Activated CD4-positive, alpha-beta T cell treated with anti-CD3 and anti-CD28 coated beads for 36 hours (primary cell): ENCODE measurements around the gene PLCXD3. TPM values are rescaled to one million over a fixed set of nuclear protein-coding genes. Genes with fewer than 3 reads are reported as not detected.

Experiments
- ATAC-seq: fragments of 200-7000 bp; cut with Tn5 transposase; one replicate; pipeline ENCODE4 v1.10.0; 2021; ENCODE audit warnings: mild to moderate bottlenecking, moderate library complexity
- CTCF ChIA-PET: fragments of 350-600 bp; sonication (Branson Sonifier 250); formaldehyde crosslinking; loops from one replicate; lab custom pipeline; 2021; ENCODE audit warnings: antibody characterized with exemption; lab: Charles Lee
- POLR2A ChIA-PET: fragments of 350-600 bp; sonication (Branson Sonifier 250); formaldehyde crosslinking; loops from one replicate; lab custom pipeline; 2021; ENCODE audit warnings: antibody characterized with exemption, inconsistent platforms; lab: Charles Lee
- DNase-seq: peaks from one replicate; pipeline ENCODE4 v3.0.0-alpha.2; 2020
- H3K27ac Mint-ChIP-seq: one replicate; pipeline ENCODE4 v1.8.0; 2021; ENCODE audit warnings: mixed read lengths
- H3K27me3 Mint-ChIP-seq: one replicate; pipeline ENCODE4 v1.8.0; 2021; ENCODE audit warnings: mixed read lengths
- H3K36me3 Mint-ChIP-seq: one replicate; pipeline ENCODE4 v1.8.0; 2021; ENCODE audit warnings: low read depth, mixed read lengths
- H3K4me1 Mint-ChIP-seq: one replicate; pipeline ENCODE4 v1.8.0; 2021; ENCODE audit warnings: mixed read lengths
- H3K4me3 Mint-ChIP-seq: one replicate; pipeline ENCODE4 v1.8.0; 2021; ENCODE audit warnings: mild to moderate bottlenecking, moderate library complexity, mixed read lengths
- H3K9me3 Mint-ChIP-seq: one replicate; pipeline ENCODE4 v1.8.0; 2021; ENCODE audit warnings: low read depth, mixed read lengths
- intact Hi-C, 2 experiments: fragments of 100-400 bp; cut with DNase I in 1 of 2; cut with micrococcal nuclease in 1 of 2; formaldehyde crosslinking; loops; one replicate each; pipeline versions ENCODE4 v1.14.2 to v1.15.1; 2022 to 2024; cut with DNase I, micrococcal nuclease
- total RNA-seq, 2 experiments: library from RNA; stranded (reverse); gene quantifications; one replicate each; pipeline ENCODE4 v1.2.3, GENCODE V29; 2021

Gene PLCXD3, protein sequence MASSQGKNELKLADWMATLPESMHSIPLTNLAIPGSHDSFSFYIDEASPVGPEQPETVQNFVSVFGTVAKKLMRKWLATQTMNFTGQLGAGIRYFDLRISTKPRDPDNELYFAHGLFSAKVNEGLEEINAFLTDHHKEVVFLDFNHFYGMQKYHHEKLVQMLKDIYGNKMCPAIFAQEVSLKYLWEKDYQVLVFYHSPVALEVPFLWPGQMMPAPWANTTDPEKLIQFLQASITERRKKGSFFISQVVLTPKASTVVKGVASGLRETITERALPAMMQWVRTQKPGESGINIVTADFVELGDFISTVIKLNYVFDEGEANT
- total RNA-seq, result not detected

DNA sequence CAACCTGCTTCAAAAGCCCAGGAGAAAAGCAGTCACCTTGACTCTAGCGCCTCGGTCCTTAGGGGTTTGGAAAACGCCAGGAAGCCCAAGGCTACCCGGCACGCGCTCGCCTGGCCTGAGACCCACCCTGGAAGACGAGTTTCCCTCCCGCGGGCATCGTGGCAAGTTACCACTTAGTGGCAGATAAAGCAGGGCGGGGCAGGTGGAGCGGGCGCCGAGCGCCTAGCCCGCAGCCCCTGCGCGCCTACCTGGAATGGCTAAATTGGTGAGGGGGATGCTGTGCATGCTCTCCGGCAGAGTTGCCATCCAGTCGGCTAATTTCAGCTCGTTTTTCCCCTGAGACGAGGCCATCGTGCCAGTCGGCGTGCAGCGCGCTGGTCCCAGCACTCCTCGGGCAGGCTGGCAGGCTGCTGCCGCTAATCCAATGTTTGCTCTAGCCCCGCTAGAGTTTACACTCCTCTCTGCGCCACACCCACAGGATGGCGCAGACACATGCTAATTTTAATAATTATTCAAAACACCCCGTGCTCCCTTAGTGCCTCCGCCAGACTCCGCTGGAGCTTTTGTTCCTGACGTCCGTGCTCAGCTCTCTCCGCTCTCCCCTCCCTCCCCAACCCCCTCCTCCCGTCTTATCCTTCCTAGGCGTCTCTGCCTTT, at the start of gene PLCXD3:
Gene PLCXD3, minus strand, starts transcription at position 426 of the 656 bp plus-strand sequence. Its CDS starts 75 bp downstream, at position 351.
- Mint-ChIP-seq H3K4me3 (no peak within 1 kb of the TSS), H3K4me1 (no peaks in the 10 kb centered on the region), H3K27me3 (peaks cover 30% of the 10 kb centered on the region), H3K9me3 (no peaks in the 10 kb centered on the region), H3K27ac (no peak within 1 kb of the TSS), H3K36me3 (no peaks in the 10 kb centered on the region)
- CTCF ChIA-PET, result no interaction called here
- DNase-seq (no peak), ATAC-seq (no peak)
- intact Hi-C loops, result no loop called here
- POLR2A ChIA-PET, result no interaction called here

DNA sequence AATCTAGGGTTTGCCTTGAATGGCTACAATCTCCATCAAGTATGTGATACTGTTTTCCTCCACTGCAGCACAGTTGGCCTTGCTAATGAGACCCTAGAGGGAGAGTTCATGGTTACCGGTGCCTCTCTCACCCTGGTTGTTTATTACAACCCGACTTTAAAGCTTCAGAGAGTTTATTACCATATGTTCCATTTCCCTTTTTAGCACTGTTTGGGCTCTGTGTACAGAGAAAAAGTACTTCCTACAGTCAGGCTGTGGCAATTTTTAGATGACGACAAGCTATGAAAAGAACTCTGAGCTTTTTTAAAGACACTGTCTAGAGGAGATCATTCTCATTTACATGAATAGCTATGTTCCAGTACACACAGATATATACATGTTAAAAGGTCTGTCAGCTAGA, 48.8 kb upstream of the PLCXD3 start:
- intact Hi-C loops, result no loop called here
- POLR2A ChIA-PET, result interaction anchor here (0.6 kb wide), 1 partner anchor 73 kb away, joined by 3 read pairs; no protein-coding TSS in a partner anchor

DNA sequence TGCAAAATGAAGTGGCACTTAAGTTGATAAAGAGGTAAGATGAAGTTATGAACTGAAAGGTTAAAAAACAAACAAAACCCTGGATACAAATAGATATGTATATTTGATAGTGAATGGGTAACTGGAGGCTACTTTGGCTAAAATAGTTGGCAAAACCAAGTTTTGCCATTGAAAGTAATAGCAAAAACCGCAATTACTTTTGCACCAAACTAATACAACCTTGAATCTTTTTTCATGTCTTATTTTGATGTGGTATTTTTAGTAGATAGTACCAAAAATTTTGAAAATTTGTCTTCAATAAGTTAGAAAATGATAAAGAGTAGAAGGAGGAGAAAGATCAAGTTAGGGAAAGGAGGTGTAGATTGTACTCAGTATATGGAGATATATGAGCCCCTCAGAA, 47.9 kb upstream of the PLCXD3 start:
- intact Hi-C loops, result no loop called here
- DNase-seq (no peak), ATAC-seq (no peak)
- Mint-ChIP-seq H3K27me3 (no peaks in the 10 kb centered on the region), H3K4me3 (no peak overlapping the region), H3K27ac (no peak overlapping the region), H3K9me3 (no peaks in the 10 kb centered on the region), H3K36me3 (no peaks in the 10 kb centered on the region), H3K4me1 (no peaks in the 10 kb centered on the region)
- ChIA-PET POLR2A (no interaction called here), CTCF (no interaction called here)

More for the DNA sequence above, 48.8 kb upstream of the PLCXD3 start:
- Mint-ChIP-seq H3K4me1 (no peaks in the 10 kb centered on the region), H3K36me3 (no peaks in the 10 kb centered on the region), H3K27me3 (no peaks in the 10 kb centered on the region), H3K27ac (no peak overlapping the region), H3K9me3 (no peaks in the 10 kb centered on the region), H3K4me3 (no peak overlapping the region)
- CTCF ChIA-PET, result interaction anchor here (0.7 kb wide), 1 partner anchor 23 kb away, joined by 4 read pairs; no protein-coding TSS in a partner anchor
- DNase-seq, result no peak
- ATAC-seq, result no peak

DNA sequence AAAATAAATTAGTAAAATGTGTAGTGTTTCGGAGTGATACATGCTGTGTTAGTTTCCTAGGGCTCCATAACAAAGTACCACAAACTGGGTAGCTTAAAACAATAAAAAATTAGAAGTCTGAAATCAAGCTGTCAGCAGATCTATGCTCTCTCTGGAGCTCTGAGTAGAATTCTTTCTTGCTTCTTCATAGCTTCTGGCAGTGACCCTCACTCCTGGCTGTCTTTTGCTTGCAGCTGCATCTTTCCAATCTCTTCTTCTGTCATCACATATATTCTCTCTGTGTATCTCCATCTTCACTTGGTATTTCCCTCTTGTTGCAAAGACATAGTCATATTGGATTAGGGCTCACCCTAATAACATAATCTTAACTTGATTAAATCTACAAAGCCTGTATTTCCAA, 37.6 kb upstream of the PLCXD3 start:
- H3K27ac Mint-ChIP-seq, result no peak overlapping the region
- ChIA-PET CTCF (no interaction called here), POLR2A (no interaction called here)
- DNase-seq, result no peak
- H3K36me3 Mint-ChIP-seq, result no peaks in the 10 kb centered on the region
- no peak overlapping the region for H3K4me3 Mint-ChIP-seq
- H3K9me3 Mint-ChIP-seq, result peaks cover 3% of the 10 kb centered on the region
- ATAC-seq, result no peak
- H3K4me1 Mint-ChIP-seq, result no peaks in the 10 kb centered on the region
- intact Hi-C loops, result no loop called here
- no peaks in the 10 kb centered on the region for H3K27me3 Mint-ChIP-seq

DNA sequence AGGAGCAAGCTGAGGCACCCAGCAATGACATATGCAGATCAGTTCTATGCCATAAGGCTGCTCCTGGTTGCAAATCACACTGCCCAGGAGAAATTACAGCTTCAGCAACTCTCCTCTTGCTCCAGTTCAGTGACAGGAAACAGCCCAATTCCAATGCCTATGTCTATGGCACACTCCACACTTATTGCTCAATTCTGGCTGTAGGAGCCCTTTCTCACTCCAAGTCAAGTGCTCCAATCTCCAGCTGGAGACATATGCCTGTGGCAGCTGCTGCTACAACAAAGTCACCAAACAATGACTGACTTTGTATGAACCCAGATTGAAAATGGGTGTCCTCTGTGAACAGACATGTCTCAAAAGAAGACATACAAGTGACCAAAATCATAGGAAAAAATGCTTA, 31.8 kb upstream of the PLCXD3 start:
- H3K36me3 Mint-ChIP-seq, result no peaks in the 10 kb centered on the region
- ChIA-PET POLR2A (no interaction called here), CTCF (no interaction called here)
- H3K4me3 Mint-ChIP-seq, result no peak overlapping the region
- H3K9me3 Mint-ChIP-seq, result peaks cover 4% of the 10 kb centered on the region
- no peaks in the 10 kb centered on the region for H3K4me1 Mint-ChIP-seq
- no peaks in the 10 kb centered on the region for H3K27me3 Mint-ChIP-seq
- no peak overlapping the region for H3K27ac Mint-ChIP-seq
- no peak for ATAC-seq
- intact Hi-C loops, result no loop called here
- no peak for DNase-seq

DNA sequence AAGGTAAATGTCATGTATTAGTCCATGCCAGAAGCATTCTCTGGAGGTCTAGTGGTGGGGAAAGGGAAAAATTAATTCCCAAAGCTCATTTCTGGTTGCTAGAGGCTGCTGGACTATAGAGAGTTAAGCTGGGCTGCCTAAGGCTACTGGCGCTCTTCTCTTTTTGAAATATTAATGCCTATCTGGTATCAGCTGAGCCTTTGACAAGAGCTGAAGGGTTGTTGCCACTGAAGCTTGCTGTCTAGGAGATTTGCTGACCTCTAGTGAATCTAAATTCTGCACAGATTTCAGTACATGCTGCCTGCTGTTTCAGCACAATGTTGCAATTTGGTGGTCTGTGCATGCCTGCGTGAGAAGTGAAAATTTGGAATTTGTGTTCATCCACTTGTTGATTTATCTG, 29.1 kb upstream of the PLCXD3 start:
- intact Hi-C loops, result no loop called here
- CTCF ChIA-PET, result no interaction called here
- H3K27me3 Mint-ChIP-seq, result no peaks in the 10 kb centered on the region
- no peaks in the 10 kb centered on the region for H3K36me3 Mint-ChIP-seq
- POLR2A ChIA-PET, result no interaction called here
- H3K4me1 Mint-ChIP-seq, result no peaks in the 10 kb centered on the region
- DNase-seq (no peak), ATAC-seq (no peak)
- no peak overlapping the region for H3K4me3 Mint-ChIP-seq
- peaks cover 9% of the 10 kb centered on the region for H3K9me3 Mint-ChIP-seq
- no peak overlapping the region for H3K27ac Mint-ChIP-seq

DNA sequence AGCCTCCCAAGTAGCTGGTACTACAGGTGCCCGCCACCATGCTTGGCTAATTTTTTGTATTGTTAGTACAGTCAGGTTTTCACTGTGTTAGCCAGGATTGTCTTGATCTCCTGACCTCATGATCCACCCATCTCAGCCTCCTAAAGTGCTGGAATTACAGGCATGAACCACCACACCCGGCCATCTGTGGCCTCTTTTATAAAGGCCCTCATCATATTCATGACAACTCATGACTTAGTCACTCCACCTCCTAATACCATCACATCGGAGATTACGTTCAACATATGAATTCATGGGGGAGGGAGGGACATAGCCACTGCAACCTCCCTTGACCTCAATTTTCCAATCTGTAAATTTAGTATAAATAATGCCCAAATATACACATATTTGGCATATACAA, 27.2 kb upstream of the PLCXD3 start:
- CTCF ChIA-PET, result interaction anchor here (0.9 kb wide), 1 partner anchor 101 kb away, joined by 3 read pairs; no protein-coding TSS in a partner anchor

DNA sequence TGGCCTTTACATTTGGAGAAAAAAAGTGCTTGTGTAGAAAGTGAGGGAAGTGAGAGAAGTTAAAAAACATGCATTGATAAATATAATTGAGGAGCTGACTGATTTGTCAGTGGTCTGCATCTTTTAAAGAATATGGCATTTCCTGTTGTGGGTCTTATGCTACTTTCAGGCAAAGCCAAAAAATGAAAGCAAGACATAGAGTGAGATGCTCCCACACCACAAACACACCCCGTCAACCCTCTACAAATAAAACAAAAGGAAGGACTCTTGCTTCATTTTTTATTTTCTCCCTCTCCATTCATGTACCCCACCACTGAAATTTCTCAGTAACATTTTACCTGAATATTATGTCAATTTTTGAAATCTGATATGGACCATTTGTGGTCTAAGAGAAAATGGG, 22.1 kb upstream of the PLCXD3 start:
- Mint-ChIP-seq H3K27me3 (no peaks in the 10 kb centered on the region), H3K9me3 (peaks cover 11% of the 10 kb centered on the region), H3K4me3 (no peak overlapping the region), H3K36me3 (no peaks in the 10 kb centered on the region), H3K27ac (no peak overlapping the region), H3K4me1 (no peaks in the 10 kb centered on the region)
- DNase-seq (no peak), ATAC-seq (no peak)
- intact Hi-C loops, result no loop called here
- ChIA-PET POLR2A (no interaction called here), CTCF (no interaction called here)

More for the DNA sequence above, 27.2 kb upstream of the PLCXD3 start:
- H3K9me3 Mint-ChIP-seq, result peaks cover 11% of the 10 kb centered on the region
- H3K4me1 Mint-ChIP-seq, result no peaks in the 10 kb centered on the region
- ATAC-seq (no peak), DNase-seq (no peak)
- intact Hi-C loops, result no loop called here
- no peaks in the 10 kb centered on the region for H3K27me3 Mint-ChIP-seq
- no peak overlapping the region for H3K4me3 Mint-ChIP-seq
- POLR2A ChIA-PET, result interaction anchor here (0.6 to 0.7 kb wide), 2 partner anchors 29 to 420 kb away, joined by 3 to 8 read pairs; no protein-coding TSS in a partner anchor
- no peaks in the 10 kb centered on the region for H3K36me3 Mint-ChIP-seq
- H3K27ac Mint-ChIP-seq, result no peak overlapping the region

DNA sequence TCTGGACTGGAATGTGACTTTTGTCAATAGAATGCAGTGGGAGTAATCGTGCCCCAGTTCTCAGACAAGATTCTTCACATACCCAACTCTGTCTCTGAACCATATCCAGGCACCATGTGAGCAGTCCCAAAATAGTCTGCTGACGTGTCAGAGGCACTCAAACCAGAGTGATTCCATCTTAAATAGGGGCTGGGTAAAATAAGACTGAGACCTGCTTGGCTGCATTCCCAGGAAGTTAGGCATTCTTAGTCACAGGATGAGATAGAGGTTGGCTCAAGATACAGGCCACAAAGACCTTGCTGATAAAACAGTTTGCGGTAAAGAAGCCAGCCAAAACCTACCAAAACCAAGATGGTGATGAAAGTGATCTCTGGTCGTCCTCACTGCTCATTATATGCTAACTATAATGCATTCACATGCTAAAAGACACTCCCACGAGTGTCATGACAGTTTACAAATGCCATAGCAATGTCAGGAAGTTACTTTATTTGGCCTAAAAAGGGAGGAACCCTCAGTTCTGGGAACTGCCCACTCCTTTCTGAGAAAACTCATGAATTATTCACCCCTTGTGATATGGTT, 16.9 kb upstream of the PLCXD3 start:
- no peak for DNase-seq
- no peak overlapping the region for H3K4me3 Mint-ChIP-seq
- intact Hi-C loops, result no loop called here
- no peak overlapping the region for H3K27ac Mint-ChIP-seq
- ChIA-PET CTCF (no interaction called here), POLR2A (no interaction called here)
- H3K36me3 Mint-ChIP-seq, result no peaks in the 10 kb centered on the region
- H3K4me1 Mint-ChIP-seq, result no peaks in the 10 kb centered on the region
- ATAC-seq, result no peak
- peaks cover 2% of the 10 kb centered on the region for H3K27me3 Mint-ChIP-seq
- H3K9me3 Mint-ChIP-seq, result peaks cover 5% of the 10 kb centered on the region

DNA sequence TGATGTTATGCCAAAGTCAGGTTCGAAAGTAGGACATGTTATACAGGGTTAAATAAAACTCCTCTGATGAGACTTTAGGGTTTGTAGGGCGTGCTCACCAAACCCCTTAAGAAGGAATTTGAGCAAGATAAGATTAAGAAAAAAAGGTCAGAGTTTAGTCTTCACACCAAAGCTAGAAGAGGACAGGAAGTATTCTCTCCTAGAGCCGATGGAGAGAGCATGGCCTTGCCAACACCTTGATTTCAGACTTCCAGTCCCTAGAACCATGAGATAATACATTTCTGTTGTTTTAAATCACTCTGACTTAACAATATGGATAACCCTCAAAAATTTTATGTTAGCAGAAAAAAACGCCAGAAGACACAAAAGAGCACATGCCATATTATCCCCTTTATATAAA, 16.3 kb upstream of the PLCXD3 start:
- Mint-ChIP-seq H3K27ac (no peak overlapping the region), H3K36me3 (no peaks in the 10 kb centered on the region), H3K4me1 (no peaks in the 10 kb centered on the region), H3K4me3 (no peak overlapping the region), H3K27me3 (peaks cover 2% of the 10 kb centered on the region), H3K9me3 (peaks cover 5% of the 10 kb centered on the region)
- ChIA-PET CTCF (no interaction called here), POLR2A (no interaction called here)
- DNase-seq, result no peak
- intact Hi-C loops, result no loop called here
- no peak for ATAC-seq

DNA sequence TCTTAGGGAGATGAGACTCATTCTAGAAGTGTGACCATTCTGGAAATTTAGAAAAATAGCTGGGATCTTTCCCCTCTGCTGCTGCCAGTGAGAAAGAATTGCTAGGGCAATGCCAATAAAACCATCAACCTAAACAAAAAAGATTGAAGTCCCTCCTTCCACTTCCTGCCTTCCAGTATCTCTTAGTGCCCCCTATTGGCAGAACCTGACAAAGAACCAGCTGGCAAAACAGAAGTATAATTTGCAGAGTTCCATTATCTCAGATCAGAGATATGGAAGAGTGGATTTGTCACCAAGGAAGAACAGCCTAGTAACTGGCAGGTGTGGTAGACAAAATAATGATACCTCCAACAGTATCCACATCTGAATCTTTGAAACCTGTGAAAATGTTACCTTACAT, 13.8 kb upstream of the PLCXD3 start:
- POLR2A ChIA-PET, result no interaction called here
- CTCF ChIA-PET, result no interaction called here
- intact Hi-C loops, result no loop called here

More for the DNA sequence above, 13.8 kb upstream of the PLCXD3 start:
- no peak for DNase-seq
- H3K4me3 Mint-ChIP-seq, result no peak overlapping the region
- no peak for ATAC-seq
- H3K9me3 Mint-ChIP-seq, result peaks cover 4% of the 10 kb centered on the region
- no peak overlapping the region for H3K27ac Mint-ChIP-seq
- peaks cover 2% of the 10 kb centered on the region for H3K27me3 Mint-ChIP-seq
- H3K36me3 Mint-ChIP-seq, result no peaks in the 10 kb centered on the region
- H3K4me1 Mint-ChIP-seq, result no peaks in the 10 kb centered on the region
